Endometrial microvascular endothelial cells (primary cell): ENCODE data around the gene OR10A2. TPM values are rescaled to one million over a fixed set of nuclear protein-coding genes. Genes with fewer than 3 reads are reported as not detected.
"Not testable (repeated sequence)": the region's sequence is repeated elsewhere in the genome, so short reads cannot be mapped to it uniquely, and the experiment has no call there.

Experiments used
- in situ Hi-C: cut with HindIII; loops from 2 replicates; pipeline ENCODE4 v1.10.0; 2017; ENCODE audit warnings: low sequenced_read_pairs, low pct_unique_long_range_greater_than_20kb; ENCODE audit errors: inconsistent ontology term
- total RNA-seq: library from RNA; depleted of rRNA; stranded (reverse); fragments of >200 nt; gene quantifications from one replicate; pipeline ENCODE4 v1.2.3, GENCODE V29; 2015; ENCODE audit errors: inconsistent ontology term

Gene OR10A2
- total RNA-seq, 1 donor from 2014 or later, result not detected

- in situ Hi-C loops, result no loop called here
Measured at GRCh38 chr11:6876325-6876724, 13.5 kb downstream of the OR10A2 start, which contains the start of gene OR10A4. TSS of gene OR10A4 (plus strand) at chr11:6876625. CDS start at chr11:6876648, 23 bp downstream.

- in situ Hi-C loops, result no loop called here
Measured at GRCh38 chr11:6876914-6877313, 14.1 kb downstream of the OR10A2 start.

GRCh38 chr11:6882751-6883150 lies 19.9 kb downstream of the OR10A2 start:
- in situ Hi-C loops, result no loop called here

GRCh38 chr11:6887711-6888110 lies 24.9 kb downstream of the OR10A2 start:
- in situ Hi-C loops, result not testable (repeated sequence)

GRCh38 chr11:6888830-6889229 lies 26.0 kb downstream of the OR10A2 start:
- in situ Hi-C loops, result no loop called here

- in situ Hi-C loops, result no loop called here
Measured at GRCh38 chr11:6889835-6890234, 27.0 kb downstream of the OR10A2 start.

GRCh38 chr11:6892400-6892799 lies 29.5 kb downstream of the OR10A2 start, which contains the start of gene OR2D2:
TSS of gene OR2D2 (minus strand) at chr11:6892500. CDS start at chr11:6892500, 0 bp downstream.
- in situ Hi-C loops, result no loop called here

GRCh38 chr11:6894097-6894496 lies 31.2 kb downstream of the OR10A2 start:
- in situ Hi-C loops, result no loop called here

GRCh38 chr11:6895010-6895409 lies 32.2 kb downstream of the OR10A2 start:
- in situ Hi-C loops, result no loop called here

- in situ Hi-C loops, result no loop called here
Measured at GRCh38 chr11:6898911-6899310, 36.1 kb downstream of the OR10A2 start.

- in situ Hi-C loops, result no loop called here
Measured at GRCh38 chr11:6900327-6900999, 37.6 kb downstream of the OR10A2 start.

- in situ Hi-C loops, result not testable (repeated sequence)
Measured at GRCh38 chr11:6904804-6905203, 41.9 kb downstream of the OR10A2 start.

- in situ Hi-C loops, result no loop called here
Measured at GRCh38 chr11:6911378-6911777, 48.5 kb downstream of the OR10A2 start.

- in situ Hi-C loops, result no loop called here
Measured at GRCh38 chr11:6911948-6912347, 49.1 kb downstream of the OR10A2 start.

GRCh38 chr11:6919698-6920097 lies 56.8 kb downstream of the OR10A2 start:
- in situ Hi-C loops, result no loop called here

- in situ Hi-C loops, result no loop called here
Measured at GRCh38 chr11:6920702-6921101, 57.8 kb downstream of the OR10A2 start, which contains the start of gene OR2D3. TSS of gene OR2D3 (plus strand) at chr11:6921002. CDS start at chr11:6921002, 0 bp downstream.

Other genes starting within 250 kb of the OR10A2 start
- 100.0 TPM for gene TPP1, start 243.6 kb upstream of the OR10A2 start, total RNA-seq
- gene DCHS1, start 207.2 kb upstream of the OR10A2 start, total RNA-seq, result 48.7 TPM
- gene MRPL17, start 179.7 kb upstream of the OR10A2 start, total RNA-seq, result 114 TPM
- gene OR2AG2, start 91.1 kb upstream of the OR10A2 start, total RNA-seq, result not detected
- gene OR2AG1, start 80.0 kb upstream of the OR10A2 start, total RNA-seq, result not detected
- 0.09 TPM for gene OR6A2, start 63.4 kb upstream of the OR10A2 start, total RNA-seq
- not detected for gene OR10A5, start 17.4 kb upstream of the OR10A2 start, total RNA-seq
- gene OR10A4, start 13.6 kb downstream of the OR10A2 start, total RNA-seq, result not detected
- not detected for gene OR2D2, start 29.4 kb downstream of the OR10A2 start, total RNA-seq
- gene OR2D3, start 57.9 kb downstream of the OR10A2 start, total RNA-seq, result not detected
- gene ZNF215, start 63.4 kb downstream of the OR10A2 start, total RNA-seq, result 4.9 TPM
- gene ZNF214, start 157.3 kb downstream of the OR10A2 start, total RNA-seq, result 0.46 TPM
- gene NLRP14, start 157.4 kb downstream of the OR10A2 start, total RNA-seq, result 0.09 TPM
- not detected for gene RBMXL2, start 225.9 kb downstream of the OR10A2 start, total RNA-seq